Breast epithelium (tissue), 4 donors: ENCODE results near the gene SIX3. TPM values are rescaled to one million over a fixed set of nuclear protein-coding genes. Genes with fewer than 3 reads are reported as not detected.

ENCODE experiments used
- DNase-seq, 2 donors: peaks; one replicate each; pipeline ENCODE4 v3.0.0-alpha.2; 2019; ENCODE audit warnings: low spot score in 2 of 2
- H3K27ac ChIP-seq, 2 donors: fragments of 200-600 bp; sonication (generic) in 1 of 2; one replicate each; pipeline ENCODE4 v1.5.1; 2016 to 2019; ENCODE audit warnings: mild to moderate bottlenecking in 1 of 2
- H3K27me3 ChIP-seq, 2 donors: fragments of 200-600 bp; sonication (generic) in 1 of 2; one replicate each; pipeline versions ENCODE4 v1.5.1 to v1.6.0; 2017 to 2019; ENCODE audit warnings: control low read depth in 1 of 2, mild to moderate bottlenecking in 1 of 2
- H3K36me3 ChIP-seq: fragments of 200-600 bp; one replicate; pipeline ENCODE4 v1.5.1; 2019
- H3K4me1 ChIP-seq, 2 donors: fragments of 200-600 bp; sonication (generic); one replicate each; pipeline ENCODE4 v1.5.1; 2016 to 2019; ENCODE audit warnings: control low read depth in 1 of 2
- H3K4me3 ChIP-seq, 3 donors: fragments of 200-600 bp; sonication (generic); 1 replicate in 2 of 3; 2 replicates in 1 of 3; pipeline ENCODE4 v1.5.1; 2016 to 2019; ENCODE audit warnings: mild to moderate bottlenecking in 3 of 3, moderate library complexity in 2 of 3
- H3K9me3 ChIP-seq, 2 donors: fragments of 200-600 bp; sonication (generic) in 1 of 2; one replicate each; pipeline ENCODE4 v1.5.1; 2016 to 2019; ENCODE audit warnings: control low read depth in 1 of 2
- POLR2A ChIP-seq: fragments of 450-650 bp; IDR thresholded peaks from one replicate; pipeline ENCODE4 v1.6.1; 2016; ENCODE audit warnings: antibody characterized with exemption, mild to moderate bottlenecking, moderate library complexity
- POLR2AphosphoS5 ChIP-seq, 3 donors: sonication (generic); formaldehyde crosslinking; IDR thresholded peaks; one replicate each; pipeline ENCODE4 v1.6.1; 2017; ENCODE audit warnings: antibody characterized with exemption in 3 of 3
- intact Hi-C: fragments of 100-400 bp; cut with DNase I; formaldehyde crosslinking; loops from one replicate; pipeline ENCODE4 v1.15.1; 2023; ENCODE audit warnings: low total_unique reads
- total RNA-seq, 3 donors: library from RNA; depleted of rRNA; stranded (reverse); fragments of >200 nt; gene quantifications; one replicate each; pipeline ENCODE4 v1.1.0, GENCODE V29; 2016
- TF ChIP-seq, protein P1 (sequence below), 3 donors: fragments of 450-650 bp; IDR thresholded peaks; one replicate each; pipeline ENCODE4 v1.5.1; 2016 to 2017; ENCODE audit warnings: antibody characterized with exemption in 3 of 3, mild to moderate bottlenecking in 3 of 3, moderate library complexity in 3 of 3

SIX3 gene
- total RNA-seq, 3 donors from 2014 or later: not detected

DNA sequence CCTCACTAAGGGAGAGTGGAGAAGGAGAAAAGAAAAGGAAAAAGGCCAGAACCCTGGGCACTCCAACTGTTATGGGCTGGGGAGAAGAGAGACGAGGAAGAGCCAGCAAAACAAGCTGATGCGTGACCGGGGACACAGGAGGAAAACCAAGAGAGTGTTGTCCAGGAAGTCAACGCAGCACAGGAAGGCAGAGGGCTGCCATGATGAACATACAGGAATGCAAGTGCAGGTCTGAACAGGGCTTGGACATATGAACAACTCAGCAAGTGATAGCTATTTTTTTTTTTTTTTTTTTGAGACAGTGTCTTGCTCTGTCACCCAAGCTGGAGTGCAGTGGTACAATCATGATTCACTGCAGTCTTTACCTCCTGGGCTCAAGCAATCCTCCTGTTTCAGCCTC is 28.4 kb downstream of the SIX3 start:
- no peak for TF ChIP-seq POLR2AphosphoS5 (IDR thresholded peaks at IDR 0.05)
- TF ChIP-seq POLR2A: no peak
- TF ChIP-seq, protein P1, sequence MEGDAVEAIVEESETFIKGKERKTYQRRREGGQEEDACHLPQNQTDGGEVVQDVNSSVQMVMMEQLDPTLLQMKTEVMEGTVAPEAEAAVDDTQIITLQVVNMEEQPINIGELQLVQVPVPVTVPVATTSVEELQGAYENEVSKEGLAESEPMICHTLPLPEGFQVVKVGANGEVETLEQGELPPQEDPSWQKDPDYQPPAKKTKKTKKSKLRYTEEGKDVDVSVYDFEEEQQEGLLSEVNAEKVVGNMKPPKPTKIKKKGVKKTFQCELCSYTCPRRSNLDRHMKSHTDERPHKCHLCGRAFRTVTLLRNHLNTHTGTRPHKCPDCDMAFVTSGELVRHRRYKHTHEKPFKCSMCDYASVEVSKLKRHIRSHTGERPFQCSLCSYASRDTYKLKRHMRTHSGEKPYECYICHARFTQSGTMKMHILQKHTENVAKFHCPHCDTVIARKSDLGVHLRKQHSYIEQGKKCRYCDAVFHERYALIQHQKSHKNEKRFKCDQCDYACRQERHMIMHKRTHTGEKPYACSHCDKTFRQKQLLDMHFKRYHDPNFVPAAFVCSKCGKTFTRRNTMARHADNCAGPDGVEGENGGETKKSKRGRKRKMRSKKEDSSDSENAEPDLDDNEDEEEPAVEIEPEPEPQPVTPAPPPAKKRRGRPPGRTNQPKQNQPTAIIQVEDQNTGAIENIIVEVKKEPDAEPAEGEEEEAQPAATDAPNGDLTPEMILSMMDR (IDR thresholded peaks at IDR 0.05): no peak
- no peaks in the 10 kb centered on the region for H3K9me3 ChIP-seq
- H3K4me3 ChIP-seq: no peak overlapping the region
- H3K27ac ChIP-seq: no peak overlapping the region
- H3K4me1 ChIP-seq: no peaks in the 10 kb centered on the region
- no peaks in the 10 kb centered on the region for H3K36me3 ChIP-seq
- no peak for DNase-seq
- peaks cover 0 to 3% of the 10 kb centered on the region in 2 donors for H3K27me3 ChIP-seq
- intact Hi-C loops: no loop called here

DNA sequence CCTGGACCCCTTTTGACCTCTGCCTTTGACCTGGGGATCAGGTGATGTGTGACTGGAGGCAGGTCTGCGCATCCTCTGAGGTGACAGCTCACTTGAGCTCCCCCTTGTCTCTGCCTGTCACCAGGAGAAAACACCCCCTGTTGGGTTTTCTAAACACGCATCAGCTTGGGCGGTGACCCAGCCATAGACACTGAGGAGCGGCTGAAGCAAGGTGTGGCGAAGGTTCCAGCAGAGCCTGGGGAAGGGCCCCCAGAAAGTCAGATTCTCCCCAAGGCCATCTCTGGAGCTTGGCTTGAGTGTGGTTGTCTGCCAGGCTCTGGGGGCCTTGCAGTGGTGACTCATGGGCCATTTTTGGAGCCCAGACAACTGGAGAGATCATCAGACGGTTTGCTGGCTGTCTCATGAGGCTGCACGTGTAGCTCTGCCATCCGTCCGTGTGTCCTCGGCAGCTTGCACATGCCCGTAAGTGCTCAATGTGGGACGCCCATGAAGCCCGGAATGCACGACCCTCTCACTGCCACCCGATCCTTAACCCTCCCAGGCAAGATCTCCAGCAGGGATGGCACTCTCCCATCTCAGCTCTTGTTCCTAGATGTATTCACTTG is 29.4 kb downstream of the SIX3 start:
- no peaks in the 10 kb centered on the region for H3K4me1 ChIP-seq
- TF ChIP-seq POLR2A (no peak), POLR2AphosphoS5 (IDR thresholded peaks at IDR 0.05) (no peak)
- TF ChIP-seq, protein P1 (IDR thresholded peaks at IDR 0.05): no peak
- H3K27ac ChIP-seq: no peak overlapping the region
- no peaks in the 10 kb centered on the region for H3K36me3 ChIP-seq
- no peak for DNase-seq
- intact Hi-C loops: no loop called here
- no peaks in the 10 kb centered on the region for H3K9me3 ChIP-seq
- H3K27me3 ChIP-seq: peaks cover 0 to 3% of the 10 kb centered on the region in 2 donors
- H3K4me3 ChIP-seq: no peak overlapping the region

DNA sequence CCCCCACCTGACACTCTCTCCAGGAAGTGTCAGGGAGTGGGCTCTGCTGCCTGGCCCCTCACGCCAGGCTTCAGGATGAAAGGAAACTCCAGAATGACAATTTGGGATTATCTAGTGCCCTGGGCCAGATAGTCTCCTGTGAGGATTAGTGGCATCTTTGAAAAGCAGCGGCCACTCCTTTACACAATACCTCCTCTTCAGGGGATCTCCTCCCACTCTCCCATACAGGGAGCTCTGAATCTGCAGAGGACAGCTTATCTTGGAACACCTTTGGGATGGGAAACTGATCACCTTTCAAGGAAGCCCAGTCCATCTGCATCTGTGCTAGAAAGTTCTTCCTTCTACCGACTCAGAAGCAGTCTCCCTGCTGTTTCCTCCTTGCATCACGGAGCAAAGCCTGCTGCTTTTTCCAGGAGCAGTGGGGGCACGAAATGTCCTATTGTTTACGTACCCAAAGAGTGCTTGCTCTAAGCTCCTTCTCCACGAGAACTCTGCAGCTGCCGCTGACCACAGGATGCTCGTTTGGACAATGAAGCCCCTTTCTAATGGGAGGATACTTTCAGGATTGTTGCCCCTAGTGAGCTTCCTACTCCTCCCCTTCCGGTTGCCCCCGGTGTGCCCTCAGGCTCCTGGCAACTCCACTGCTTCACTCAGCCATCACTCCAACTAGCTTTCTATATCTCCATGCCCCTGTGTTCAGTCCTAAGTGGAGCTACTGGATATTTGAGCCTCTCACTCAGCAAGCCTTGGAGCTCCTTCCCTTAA is 31.5 kb downstream of the SIX3 start:
- peaks cover 0 to 3% of the 10 kb centered on the region in 2 donors for H3K27me3 ChIP-seq
- no peak for DNase-seq
- TF ChIP-seq, protein P1 (IDR thresholded peaks at IDR 0.05): no peak
- TF ChIP-seq POLR2AphosphoS5 (IDR thresholded peaks at IDR 0.05) (no peak), POLR2A (no peak)

DNA sequence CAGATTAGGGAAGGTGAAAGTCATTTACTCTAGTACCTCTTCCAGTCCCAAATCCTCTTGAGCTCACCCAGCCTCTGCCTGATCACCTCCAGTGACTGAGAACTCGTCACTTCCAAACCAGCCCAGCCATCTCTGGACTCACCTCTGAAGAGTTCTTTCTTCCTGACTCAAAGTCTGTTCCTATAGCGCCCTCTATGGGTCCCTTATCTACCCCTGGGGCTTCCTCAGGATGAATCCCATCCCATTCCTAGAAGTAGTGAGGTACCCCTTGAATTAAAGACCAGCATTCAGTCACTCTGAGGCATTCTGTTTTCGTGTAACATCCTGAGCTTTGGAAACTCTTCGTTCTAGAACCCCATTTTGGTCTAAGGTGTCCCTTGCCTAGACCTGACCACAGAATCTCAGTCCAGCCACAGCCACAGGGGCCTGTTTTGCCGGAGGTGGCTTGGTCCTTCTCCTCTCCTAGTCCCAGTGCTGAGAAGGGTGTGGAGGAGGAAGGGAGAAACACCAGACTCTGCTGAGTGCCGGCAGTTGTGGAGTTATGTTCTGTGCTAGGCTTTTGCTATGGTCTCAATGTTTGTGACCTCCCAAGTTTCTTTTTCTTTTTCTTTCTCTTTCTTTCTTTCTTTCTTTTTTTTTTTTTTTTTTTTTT is 32.7 kb downstream of the SIX3 start:
- no peak for DNase-seq

More for the DNA sequence above, 31.5 kb downstream of the SIX3 start:
- Histone ChIP-seq H3K9me3 (no peaks in the 10 kb centered on the region), H3K27ac (no peak overlapping the region), H3K4me1 (no peaks in the 10 kb centered on the region), H3K36me3 (no peaks in the 10 kb centered on the region), H3K4me3 (no peak overlapping the region)
- intact Hi-C loops: no loop called here

More for the DNA sequence above, 32.7 kb downstream of the SIX3 start:
- H3K4me3 ChIP-seq: no peak overlapping the region
- no peaks in the 10 kb centered on the region for H3K9me3 ChIP-seq
- H3K27ac ChIP-seq: no peak overlapping the region
- intact Hi-C loops: no loop called here
- no peaks in the 10 kb centered on the region for H3K36me3 ChIP-seq
- TF ChIP-seq POLR2A (no peak), POLR2AphosphoS5 (IDR thresholded peaks at IDR 0.05) (no peak)
- TF ChIP-seq, protein P1 (IDR thresholded peaks at IDR 0.05): no peak
- peaks cover 0 to 3% of the 10 kb centered on the region in 2 donors for H3K27me3 ChIP-seq
- no peaks in the 10 kb centered on the region for H3K4me1 ChIP-seq
